HG03521 (cell line): ENCODE data around the gene GPRIN1.

Experiments
- ATAC-seq: cut with Tn5 transposase; IDR thresholded peaks from one replicate; pipeline ENCODE4 v1.9.1; 2021; ENCODE audit warnings: mild to moderate bottlenecking, moderate library complexity; ENCODE audit not compliant: unreplicated experiment

Gene GPRIN1

GRCh38 chr5:176625512-176625911 is 15.6 kb upstream of the GPRIN1 start:
- ATAC-seq: no peak

GRCh38 chr5:176624938-176625337 is 15.0 kb upstream of the GPRIN1 start:
- no peak for ATAC-seq

GRCh38 chr5:176624142-176624541 is 14.2 kb upstream of the GPRIN1 start:
- ATAC-seq: no peak

GRCh38 chr5:176621661-176622079 is 11.7 kb upstream of the GPRIN1 start:
- no peak for ATAC-seq

GRCh38 chr5:176620333-176620981 is 10.5 kb upstream of the GPRIN1 start:
- ATAC-seq: no peak

GRCh38 chr5:176619569-176620332 is 9.8 kb upstream of the GPRIN1 start:
- no peak for ATAC-seq

GRCh38 chr5:176619203-176619568 is 9.2 kb upstream of the GPRIN1 start:
- ATAC-seq: peak; percentile 58

GRCh38 chr5:176618783-176619182 is 8.8 kb upstream of the GPRIN1 start:
- no peak for ATAC-seq

- ATAC-seq: no peak
Measured at GRCh38 chr5:176616511-176616910, 6.6 kb upstream of the GPRIN1 start.

- no peak for ATAC-seq
Measured at GRCh38 chr5:176614805-176615478, 5.0 kb upstream of the GPRIN1 start.

- ATAC-seq: no peak
Measured at GRCh38 chr5:176612855-176613254, 2.9 kb upstream of the GPRIN1 start.

- ATAC-seq: no peak
Measured at GRCh38 chr5:176612008-176612407, 2.1 kb upstream of the GPRIN1 start.

GRCh38 chr5:176611435-176611834 is 1.5 kb upstream of the GPRIN1 start:
- ATAC-seq: no peak

GRCh38 chr5:176610435-176610773 is 448 bp upstream of the GPRIN1 start:
- ATAC-seq: no peak

GRCh38 chr5:176608937-176609723 is 826 bp downstream of the GPRIN1 start:
- ATAC-seq: peak; percentile 10

- no peak for ATAC-seq
Measured at GRCh38 chr5:176608142-176608705, 1.7 kb downstream of the GPRIN1 start.

- no peak for ATAC-seq
Measured at GRCh38 chr5:176606875-176607274, 3.1 kb downstream of the GPRIN1 start.

GRCh38 chr5:176606032-176606431 is 3.9 kb downstream of the GPRIN1 start:
- no peak for ATAC-seq

- no peak for ATAC-seq
Measured at GRCh38 chr5:176603091-176603490, 6.9 kb downstream of the GPRIN1 start.

GRCh38 chr5:176601901-176602482 is 8.0 kb downstream of the GPRIN1 start:
- no peak for ATAC-seq
